Body of pancreas (tissue), 4 donors: ENCODE measurements around the gene KRTAP4-1. TPM values are rescaled to one million over a fixed set of nuclear protein-coding genes. Genes with fewer than 3 reads are reported as not detected.
"Not testable (repeated sequence)": the region's sequence is repeated elsewhere in the genome, so short reads cannot be mapped to it uniquely, and the experiment has no call there.

Experiments used
- ATAC-seq: fragments of 150-250 bp; one replicate; pipeline ENCODE4 v1.9.1; 2016
- DNase-seq, 4 donors: peaks; one replicate each; pipeline ENCODE4 v3.0.0-alpha.2; 2019
- H3K27ac ChIP-seq, 4 donors: fragments of 200-600 bp; sonication (generic); 1 replicate in 3 of 4; 2 replicates in 1 of 4; pipeline versions ENCODE4 v1.5.1 to v1.6.1; 2016 to 2019; ENCODE audit warnings: mild to moderate bottlenecking in 1 of 4, mixed read lengths in 1 of 4, moderate library complexity in 1 of 4
- H3K27me3 ChIP-seq, 2 donors: fragments of 200-600 bp; sonication (generic); one replicate each; pipeline ENCODE4 v1.6.0; 2016; ENCODE audit warnings: mild to moderate bottlenecking in 1 of 2
- H3K36me3 ChIP-seq, 2 donors: fragments of 200-600 bp; sonication (generic); replicated peaks in 1 of 2; 2 replicates each; pipeline ENCODE4 v1.5.1; 2016; ENCODE audit warnings: low read depth in 2 of 2; ENCODE audit not compliant: insufficient read depth in 1 of 2
- H3K4me1 ChIP-seq: fragments of 200-600 bp; sonication (generic); one replicate; pipeline ENCODE4 v1.6.0; 2016
- H3K4me3 ChIP-seq, 2 donors: fragments of 200-600 bp; sonication (generic); 1 replicate in 1 of 2; 2 replicates in 1 of 2; pipeline ENCODE4 v1.5.1; 2016 to 2019
- H3K9me3 ChIP-seq, 3 donors: fragments of 200-600 bp; sonication (generic); 1 replicate in 2 of 3; 2 replicates in 1 of 3; pipeline ENCODE4 v1.5.1; 2016
- POLR2A ChIP-seq, 3 donors: fragments of 450-650 bp; IDR thresholded peaks; one replicate each; pipeline ENCODE4 v1.6.1; 2016; ENCODE audit warnings: antibody characterized with exemption in 3 of 3, mild to moderate bottlenecking in 2 of 3
- WGBS, 2 donors: methylation state at CpG; one replicate each; pipeline ENCODE4 v1.1.5; 2017; 5-methylcytosine and 5-hydroxymethylcytosine counted together
- intact Hi-C: fragments of 100-400 bp; cut with DNase I; formaldehyde crosslinking; loops from one replicate; pipeline ENCODE4 v1.15.1; 2023
- total RNA-seq, 2 donors: library from RNA; depleted of rRNA; stranded (reverse); fragments of >200 nt; gene quantifications; one replicate each; pipeline ENCODE4 v1.1.0, GENCODE V29; 2016
- TF ChIP-seq, protein P1 (sequence below), 7 experiments: fragments of 450-650 bp in 4 of 7; fragments of 200-600 bp in 3 of 7; sonication (generic) in 3 of 7; IDR thresholded peaks; one replicate each; pipeline ENCODE4 v1.5.1; 2016 to 2019; ENCODE audit warnings: antibody characterized with exemption in 7 of 7

KRTAP4-1 gene
- not detected for total RNA-seq

DNA sequence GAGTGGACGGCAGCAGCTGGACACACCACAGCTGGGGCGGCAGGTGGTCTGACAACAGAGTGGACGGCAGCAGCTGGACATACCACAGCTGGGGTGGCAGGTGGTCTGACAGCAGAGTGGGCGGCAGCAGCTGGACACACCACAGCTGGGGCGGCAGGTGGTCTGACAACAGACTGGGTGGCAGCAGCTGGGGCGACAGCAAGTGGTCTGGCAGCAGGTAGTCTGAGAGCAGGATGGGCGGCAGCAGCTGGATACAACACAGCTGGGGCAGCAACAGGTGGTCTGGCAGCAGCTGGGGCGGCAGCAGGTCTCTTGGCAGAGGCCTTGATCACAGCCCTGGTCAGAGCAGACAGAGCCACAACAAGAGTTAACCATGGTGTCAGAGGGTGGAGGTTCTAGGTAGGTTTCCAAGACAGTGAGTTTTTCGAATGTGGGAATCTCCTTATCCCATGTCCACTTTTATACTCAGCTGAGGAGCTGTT, at the start of gene KRTAP4-1:
TSS of gene KRTAP4-1 (minus strand) at position 432 of the 482 bp plus-strand sequence. CDS start at position 375, 57 bp downstream.
- Histone ChIP-seq H3K4me1 (no peaks in the 10 kb centered on the region), H3K27ac (no peak within 1 kb of the TSS), H3K9me3 (no peaks in the 10 kb centered on the region), H3K4me3 (no peak within 1 kb of the TSS), H3K36me3 (no peaks in the 10 kb centered on the region), H3K27me3 (no peaks in the 10 kb centered on the region)
- TF ChIP-seq, protein P1, sequence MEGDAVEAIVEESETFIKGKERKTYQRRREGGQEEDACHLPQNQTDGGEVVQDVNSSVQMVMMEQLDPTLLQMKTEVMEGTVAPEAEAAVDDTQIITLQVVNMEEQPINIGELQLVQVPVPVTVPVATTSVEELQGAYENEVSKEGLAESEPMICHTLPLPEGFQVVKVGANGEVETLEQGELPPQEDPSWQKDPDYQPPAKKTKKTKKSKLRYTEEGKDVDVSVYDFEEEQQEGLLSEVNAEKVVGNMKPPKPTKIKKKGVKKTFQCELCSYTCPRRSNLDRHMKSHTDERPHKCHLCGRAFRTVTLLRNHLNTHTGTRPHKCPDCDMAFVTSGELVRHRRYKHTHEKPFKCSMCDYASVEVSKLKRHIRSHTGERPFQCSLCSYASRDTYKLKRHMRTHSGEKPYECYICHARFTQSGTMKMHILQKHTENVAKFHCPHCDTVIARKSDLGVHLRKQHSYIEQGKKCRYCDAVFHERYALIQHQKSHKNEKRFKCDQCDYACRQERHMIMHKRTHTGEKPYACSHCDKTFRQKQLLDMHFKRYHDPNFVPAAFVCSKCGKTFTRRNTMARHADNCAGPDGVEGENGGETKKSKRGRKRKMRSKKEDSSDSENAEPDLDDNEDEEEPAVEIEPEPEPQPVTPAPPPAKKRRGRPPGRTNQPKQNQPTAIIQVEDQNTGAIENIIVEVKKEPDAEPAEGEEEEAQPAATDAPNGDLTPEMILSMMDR (IDR thresholded peaks at IDR 0.05) = no peak
- no peak for TF ChIP-seq POLR2A (IDR thresholded peaks at IDR 0.05)
- DNase-seq (no peak), ATAC-seq (no peak)
- intact Hi-C loops = no loop called here
- 37 to 56% methylated on average over 9 of the region's 9 CpGs for WGBS, 2 donors

DNA sequence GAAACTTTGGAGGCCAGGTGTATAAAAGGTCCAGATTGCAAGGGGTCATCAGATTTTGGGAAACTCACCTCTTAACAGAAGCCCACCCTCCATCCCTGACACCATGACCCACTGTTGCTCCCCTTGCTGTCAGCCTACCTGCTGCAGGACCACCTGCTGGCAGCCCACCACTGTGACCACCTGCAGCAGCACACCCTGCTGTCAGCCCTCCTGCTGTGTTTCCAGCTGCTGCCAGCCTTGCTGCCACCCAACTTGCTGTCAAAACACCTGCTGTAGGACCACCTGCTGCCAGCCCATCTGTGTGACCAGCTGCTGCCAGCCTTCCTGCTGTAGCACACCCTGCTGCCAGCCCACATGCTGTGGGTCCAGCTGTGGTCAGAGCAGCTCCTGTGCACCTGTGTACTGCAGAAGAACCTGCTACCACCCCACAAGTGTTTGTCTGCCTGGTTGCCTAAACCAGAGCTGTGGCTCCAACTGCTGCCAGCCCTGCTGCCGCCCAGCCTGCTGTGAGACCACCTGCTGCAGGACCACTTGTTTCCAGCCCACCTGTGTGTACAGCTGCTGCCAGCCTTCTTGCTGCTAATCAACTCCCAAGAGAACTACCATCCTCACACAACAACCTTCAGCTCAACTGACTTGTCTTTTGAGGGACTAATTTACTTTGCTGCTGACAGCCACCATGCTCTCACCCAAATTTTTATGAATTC, 47.8 kb upstream of the KRTAP4-1 start, which contains the start of gene KRTAP9-3:
TSS of gene KRTAP9-3 (plus strand) at position 51 of the 707 bp plus-strand sequence. CDS start at position 104, 53 bp downstream.
- H3K36me3 ChIP-seq, H3K4me3 ChIP-seq, H3K9me3 ChIP-seq, H3K27me3 ChIP-seq, intact Hi-C loops, ATAC-seq, DNase-seq, H3K27ac ChIP-seq, H3K4me1 ChIP-seq: not testable (repeated sequence)
- WGBS, 2 donors = 30 to 50% methylated on average over 1 of the region's 1 CpG

DNA sequence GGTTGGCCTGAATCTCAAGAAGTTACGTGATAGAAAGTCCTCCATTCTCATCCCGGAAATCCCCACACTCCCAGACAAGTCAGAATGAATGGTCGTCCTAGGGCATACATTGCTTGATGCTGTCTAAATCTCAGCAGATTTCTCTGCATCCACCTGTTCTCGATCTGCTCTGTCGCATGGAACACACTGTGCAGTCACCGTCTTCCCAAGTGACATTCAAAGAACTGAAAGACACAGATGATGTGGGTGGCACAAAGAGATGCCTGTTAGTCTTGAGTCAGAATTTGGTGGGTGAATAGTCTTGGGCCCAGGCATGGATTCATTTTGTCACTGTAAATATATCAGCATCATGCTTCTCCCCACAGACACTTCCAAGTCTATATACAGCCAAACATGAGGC, 47.0 kb upstream of the KRTAP4-1 start:
- no peaks in the 10 kb centered on the region for H3K36me3 ChIP-seq
- H3K27ac ChIP-seq = no peak overlapping the region
- TF ChIP-seq, protein P1 (IDR thresholded peaks at IDR 0.05) = no peak
- TF ChIP-seq POLR2A (IDR thresholded peaks at IDR 0.05) = no peak
- H3K4me1 ChIP-seq = no peaks in the 10 kb centered on the region
- no peaks in the 10 kb centered on the region for H3K27me3 ChIP-seq
- H3K9me3 ChIP-seq = no peaks in the 10 kb centered on the region
- 65 to 72% methylated on average over 6 of the region's 6 CpGs for WGBS, 2 donors
- intact Hi-C loops = no loop called here
- no peak for ATAC-seq
- H3K4me3 ChIP-seq = no peak overlapping the region
- no peak for DNase-seq

DNA sequence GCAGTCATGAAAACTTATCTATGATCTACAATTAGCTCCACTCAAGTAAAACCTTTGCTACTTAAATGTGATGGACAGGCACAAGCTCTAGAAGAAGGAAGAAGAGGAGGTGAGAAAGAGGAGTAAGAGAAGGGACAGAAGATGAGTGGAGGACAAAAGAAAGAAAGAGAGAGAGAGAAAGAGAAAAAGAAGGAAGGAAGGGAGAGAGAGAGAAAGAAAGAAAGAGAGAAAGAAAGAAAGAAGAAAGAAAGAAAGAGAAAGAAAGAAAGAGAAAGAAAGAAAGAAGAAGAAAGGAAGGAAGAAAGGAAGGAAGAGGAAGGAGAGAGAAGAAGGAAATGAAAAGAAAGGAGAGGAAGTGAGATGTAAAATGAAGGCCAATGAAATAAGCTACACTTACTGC, 45.4 kb upstream of the KRTAP4-1 start:
- no peak for DNase-seq
- no peak for ATAC-seq
- Histone ChIP-seq H3K9me3 (no peaks in the 10 kb centered on the region), H3K4me3 (no peak overlapping the region), H3K36me3 (no peaks in the 10 kb centered on the region), H3K27ac (no peak overlapping the region), H3K27me3 (no peaks in the 10 kb centered on the region), H3K4me1 (no peaks in the 10 kb centered on the region)
- TF ChIP-seq POLR2A (IDR thresholded peaks at IDR 0.05) = no peak
- TF ChIP-seq, protein P1 (IDR thresholded peaks at IDR 0.05) = no peak
- intact Hi-C loops = no loop called here

DNA sequence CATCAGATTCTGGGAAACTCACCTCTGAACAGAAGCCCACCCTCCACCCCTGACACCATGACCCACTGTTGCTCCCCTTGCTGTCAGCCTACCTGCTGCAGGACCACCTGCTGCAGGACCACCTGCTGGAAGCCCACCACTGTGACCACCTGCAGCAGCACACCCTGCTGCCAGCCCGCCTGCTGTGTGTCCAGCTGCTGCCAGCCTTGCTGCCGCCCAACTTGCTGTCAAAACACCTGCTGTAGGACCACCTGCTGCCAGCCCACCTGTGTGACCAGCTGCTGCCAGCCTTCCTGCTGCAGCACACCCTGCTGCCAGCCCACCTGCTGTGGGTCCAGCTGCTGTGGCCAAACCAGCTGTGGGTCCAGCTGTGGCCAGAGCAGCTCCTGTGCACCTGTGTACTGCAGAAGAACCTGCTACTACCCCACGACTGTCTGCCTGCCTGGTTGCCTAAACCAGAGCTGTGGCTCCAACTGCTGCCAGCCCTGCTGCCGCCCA, 41.9 kb upstream of the KRTAP4-1 start, which contains the start of gene KRTAP9-2:
TSS of gene KRTAP9-2 (plus strand) at position 51 of the 498 bp plus-strand sequence. CDS start at position 58, 7 bp downstream.
- ATAC-seq, H3K27ac ChIP-seq, H3K27me3 ChIP-seq, H3K4me1 ChIP-seq, intact Hi-C loops, H3K4me3 ChIP-seq, H3K9me3 ChIP-seq, DNase-seq, H3K36me3 ChIP-seq: not testable (repeated sequence)
- WGBS, 2 donors = 21% methylated on average over 3 of the region's 4 CpGs; no CpG with 5 or more reads in 1 of the 2 donors
